Astrocyte of the spinal cord (primary cell): ENCODE measurements around the gene ENTPD1.
"Not testable (repeated sequence)": the region's sequence is repeated elsewhere in the genome, so short reads cannot be mapped to it uniquely, and the experiment has no call there.

Experiments
- DNase-seq: peaks from one replicate; pipeline ENCODE4 v3.0.0; 2011; ENCODE audit warnings: low read depth, low spot score
- H3K4me3 ChIP-seq: 2 replicates; pipeline ENCODE4 v1.5.1; 2011; ENCODE audit warnings: low read depth, mild to moderate bottlenecking, low read length, moderate library complexity
- CTCF ChIP-seq: IDR thresholded peaks from 2 replicates; pipeline ENCODE4 v1.5.1; 2012; ENCODE audit warnings: low read depth, mild to moderate bottlenecking, low read length, inconsistent platforms
- in situ Hi-C: cut with HindIII; loops from 2 replicates; pipeline ENCODE4 v1.10.0; 2017; ENCODE audit warnings: low sequenced_read_pairs

The ENTPD1 gene

GRCh38 chr10:95756041-95756761 lies at the start of gene ENTPD1:
TSS of gene ENTPD1 (plus strand) at chr10:95756163. CDS start at chr10:95756240, 77 bp downstream.
- peak within 1 kb of the TSS; percentile 6 for H3K4me3 ChIP-seq
- in situ Hi-C loops, result no loop called here
- no peak for DNase-seq
- TF ChIP-seq CTCF, result no peak

GRCh38 chr10:95706573-95706972 lies 49.4 kb upstream of the ENTPD1 start:
- H3K4me3 ChIP-seq, result no peak overlapping the region
- in situ Hi-C loops, result no loop called here
- DNase-seq, result no peak
- TF ChIP-seq CTCF, result no peak

GRCh38 chr10:95706990-95707389 lies 49.0 kb upstream of the ENTPD1 start:
- in situ Hi-C loops, result no loop called here
- DNase-seq, result no peak

GRCh38 chr10:95711492-95711891 lies 44.5 kb upstream of the ENTPD1 start:
- no peak for DNase-seq
- H3K4me3 ChIP-seq, result no peak overlapping the region
- in situ Hi-C loops, result no loop called here
- no peak for TF ChIP-seq CTCF

More at GRCh38 chr10:95706990-95707389, 49.0 kb upstream of the ENTPD1 start:
- no peak for TF ChIP-seq CTCF
- no peak overlapping the region for H3K4me3 ChIP-seq

- no peak for DNase-seq
- in situ Hi-C loops, result no loop called here
Observed at GRCh38 chr10:95716466-95716865, 39.5 kb upstream of the ENTPD1 start.

GRCh38 chr10:95716866-95717265 lies 39.1 kb upstream of the ENTPD1 start:
- TF ChIP-seq CTCF, result no peak
- no peak for DNase-seq
- in situ Hi-C loops, result no loop called here
- H3K4me3 ChIP-seq, result no peak overlapping the region

More at GRCh38 chr10:95716466-95716865, 39.5 kb upstream of the ENTPD1 start:
- TF ChIP-seq CTCF, result no peak
- no peak overlapping the region for H3K4me3 ChIP-seq

- H3K4me3 ChIP-seq, in situ Hi-C loops, DNase-seq: not testable (repeated sequence)
Observed at GRCh38 chr10:95720745-95721144, 35.2 kb upstream of the ENTPD1 start.

GRCh38 chr10:95722496-95722895 lies 33.5 kb upstream of the ENTPD1 start:
- H3K4me3 ChIP-seq, in situ Hi-C loops: not testable (repeated sequence)

More at GRCh38 chr10:95722496-95722895, 33.5 kb upstream of the ENTPD1 start:
- DNase-seq, result not testable (repeated sequence)
